Stimulated activated CD8-positive, alpha-beta memory T cell treated with anti-CD3 and anti-CD28 coated beads, Interleukin-15, amount 100 ng/mL, for 48 hours (primary cell): ENCODE data around the gene ZNF783.
"Not testable (repeated sequence)": the region's sequence is repeated elsewhere in the genome, so short reads cannot be mapped to it uniquely, and the experiment has no call there.

ENCODE experiments used
- DNase-seq, 2 donors: peaks; one replicate each; pipeline ENCODE4 v3.0.0-alpha.2; 2020; ENCODE audit warnings: low read depth in 2 of 2

Gene ZNF783

DNA sequence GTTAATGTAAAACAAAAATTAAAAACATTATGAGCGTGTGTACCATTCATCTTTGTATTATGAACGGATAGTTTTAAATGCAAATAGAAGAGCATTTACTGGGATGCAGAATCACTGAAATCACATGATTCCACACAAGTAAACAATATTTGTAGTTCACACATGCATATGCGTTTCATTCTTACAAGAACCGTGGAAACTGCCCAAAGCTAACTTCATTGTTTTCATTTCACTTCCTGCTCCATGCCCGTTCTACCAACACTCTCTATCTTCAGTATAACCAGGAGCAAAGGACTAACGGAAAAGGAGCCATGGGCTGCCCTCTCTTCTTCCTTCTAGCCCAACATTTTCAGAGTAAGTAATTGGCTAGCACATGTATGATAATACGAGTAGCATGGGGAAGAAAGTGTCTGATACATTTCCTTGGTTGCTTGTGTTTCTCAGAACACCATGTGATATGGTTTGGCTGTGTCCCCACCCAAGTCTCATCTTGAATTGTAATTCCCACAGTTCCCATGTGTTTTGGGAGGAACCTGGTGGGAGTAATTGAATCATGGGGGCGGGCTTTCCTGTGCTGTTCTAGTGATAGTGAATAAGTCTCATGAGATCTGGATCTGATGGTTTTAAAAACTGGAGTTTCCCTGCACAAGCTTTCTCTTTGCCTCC is 38.8 kb downstream of the ZNF783 start:
- no peak for DNase-seq

- no peak for DNase-seq
These were observed 40.2 kb downstream of the ZNF783 start for GRCh38 chr7:149302222-149302621.

GRCh38 chr7:149302865-149303264 is 40.9 kb downstream of the ZNF783 start:
- DNase-seq: no peak

- DNase-seq: no peak
These were observed 42.0 kb downstream of the ZNF783 start for GRCh38 chr7:149304006-149304405.

GRCh38 chr7:149306854-149307253 is 44.9 kb downstream of the ZNF783 start:
- no peak for DNase-seq

GRCh38 chr7:149307775-149308501 is 45.9 kb downstream of the ZNF783 start:
- DNase-seq: no peak

DNA sequence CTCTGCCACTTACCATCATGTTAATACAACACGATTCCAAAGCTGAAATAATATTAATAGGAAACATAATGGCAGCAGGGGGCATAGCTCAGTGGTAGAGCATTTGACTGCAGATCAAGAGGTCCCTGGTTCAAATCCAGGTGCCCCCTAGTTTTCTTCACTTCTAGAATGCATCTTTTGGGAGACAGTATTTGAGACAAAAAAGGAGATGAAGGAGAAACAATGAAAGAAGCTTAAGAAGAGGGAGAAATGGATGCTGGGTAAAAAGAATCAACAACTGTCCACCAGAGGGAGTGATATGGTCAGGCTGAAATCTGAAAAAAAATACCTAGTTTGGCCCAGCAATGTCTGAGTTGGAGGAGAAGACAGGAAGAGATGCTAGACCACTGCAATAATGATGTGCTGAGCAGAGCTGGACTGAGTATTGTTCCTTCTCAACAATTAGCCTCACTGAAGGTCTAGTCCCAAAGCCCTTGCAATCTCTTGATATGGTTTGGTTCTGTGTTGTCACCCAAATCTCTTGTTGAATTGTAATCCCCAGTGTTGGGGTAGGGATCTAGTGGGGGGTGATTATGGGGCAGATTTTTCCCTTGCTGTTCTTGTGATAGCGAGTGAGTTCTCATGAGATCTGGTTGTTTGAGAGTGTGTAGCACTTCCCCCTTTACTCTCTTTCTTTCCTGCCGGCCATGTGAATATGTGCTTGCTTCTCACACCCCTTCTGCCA is 48.3 kb downstream of the ZNF783 start:
- no peak for DNase-seq

- no peak for DNase-seq
These were observed 49.1 kb downstream of the ZNF783 start for GRCh38 chr7:149310990-149311573.

- no peak for DNase-seq
These were observed 52.0 kb downstream of the ZNF783 start for GRCh38 chr7:149313981-149314380.

- DNase-seq: no peak
These were observed 54.6 kb downstream of the ZNF783 start for GRCh38 chr7:149316606-149317005.

DNA sequence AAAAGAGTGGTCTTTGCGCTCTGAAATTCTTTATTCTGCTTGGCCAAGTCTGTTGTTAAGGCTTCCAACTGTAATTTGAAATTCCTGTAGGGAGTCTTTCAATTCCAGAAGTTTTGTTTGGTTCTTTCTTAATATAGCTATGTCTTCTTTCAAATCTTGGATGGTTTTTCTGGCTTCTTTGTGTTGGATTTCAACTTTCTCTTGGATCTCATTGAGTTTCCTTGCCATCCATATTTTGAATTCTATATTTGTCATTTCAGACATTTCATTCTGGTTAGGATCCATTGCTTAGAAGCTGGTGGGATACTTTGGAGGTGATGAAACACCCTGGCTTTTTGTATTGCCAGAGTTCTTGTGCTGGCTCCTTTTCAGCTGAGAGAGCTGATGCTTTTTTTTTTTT is 55.5 kb downstream of the ZNF783 start:
- DNase-seq: no peak

DNA sequence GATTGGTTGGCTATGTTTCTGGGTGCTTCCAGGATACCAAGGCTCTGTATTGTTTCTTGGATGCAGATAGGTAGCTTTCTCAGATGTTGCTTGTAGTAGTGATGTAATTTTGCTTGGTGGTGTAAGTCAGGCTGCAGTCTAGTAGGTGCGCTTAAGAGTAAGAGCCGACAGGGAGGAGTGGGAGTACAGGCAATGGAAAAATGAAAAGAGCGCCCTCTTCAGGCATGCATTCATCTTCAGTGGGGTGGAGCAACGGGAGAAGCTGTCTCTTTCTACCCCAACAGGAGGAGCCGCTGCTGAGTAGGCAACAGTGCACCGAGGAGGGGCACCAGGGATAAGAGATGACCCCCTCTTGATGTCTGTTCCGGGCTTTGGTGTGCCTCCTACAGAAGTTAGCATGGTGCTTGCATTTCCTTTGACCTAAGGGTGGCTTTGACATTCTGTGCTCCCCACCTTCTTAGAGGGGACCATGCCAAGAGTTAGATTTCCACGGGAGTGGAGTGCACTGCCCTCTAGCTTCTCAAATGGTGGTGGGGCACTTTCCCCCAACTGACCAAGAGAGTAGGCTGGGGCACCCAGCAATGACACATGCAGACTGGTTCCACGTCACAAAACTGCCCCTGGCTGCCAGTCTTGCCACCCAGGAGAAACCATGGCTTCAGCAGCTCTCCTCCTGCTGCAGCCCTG is 56.1 kb downstream of the ZNF783 start:
- DNase-seq: no peak

DNA sequence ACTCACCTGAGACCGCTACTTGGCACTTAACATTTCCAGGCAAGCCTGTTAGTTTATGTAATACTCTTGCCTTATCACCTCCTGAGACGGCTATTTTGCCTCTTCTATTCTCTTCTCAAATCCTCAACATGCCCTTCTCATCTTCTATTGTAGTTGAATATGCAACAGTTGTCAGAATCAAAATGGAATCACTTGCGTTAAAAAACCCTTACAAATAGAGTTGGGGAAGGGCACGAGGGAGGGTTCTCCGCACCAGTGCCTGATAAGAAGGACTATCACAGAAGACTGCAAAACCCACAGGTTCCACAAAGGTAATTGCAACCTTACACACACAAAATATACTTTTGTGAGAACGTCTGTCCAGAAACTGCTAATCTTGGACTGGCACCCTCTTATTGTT is 57.4 kb downstream of the ZNF783 start:
- no peak for DNase-seq

- DNase-seq: no peak
These were observed 58.5 kb downstream of the ZNF783 start for GRCh38 chr7:149320313-149321124.

DNA sequence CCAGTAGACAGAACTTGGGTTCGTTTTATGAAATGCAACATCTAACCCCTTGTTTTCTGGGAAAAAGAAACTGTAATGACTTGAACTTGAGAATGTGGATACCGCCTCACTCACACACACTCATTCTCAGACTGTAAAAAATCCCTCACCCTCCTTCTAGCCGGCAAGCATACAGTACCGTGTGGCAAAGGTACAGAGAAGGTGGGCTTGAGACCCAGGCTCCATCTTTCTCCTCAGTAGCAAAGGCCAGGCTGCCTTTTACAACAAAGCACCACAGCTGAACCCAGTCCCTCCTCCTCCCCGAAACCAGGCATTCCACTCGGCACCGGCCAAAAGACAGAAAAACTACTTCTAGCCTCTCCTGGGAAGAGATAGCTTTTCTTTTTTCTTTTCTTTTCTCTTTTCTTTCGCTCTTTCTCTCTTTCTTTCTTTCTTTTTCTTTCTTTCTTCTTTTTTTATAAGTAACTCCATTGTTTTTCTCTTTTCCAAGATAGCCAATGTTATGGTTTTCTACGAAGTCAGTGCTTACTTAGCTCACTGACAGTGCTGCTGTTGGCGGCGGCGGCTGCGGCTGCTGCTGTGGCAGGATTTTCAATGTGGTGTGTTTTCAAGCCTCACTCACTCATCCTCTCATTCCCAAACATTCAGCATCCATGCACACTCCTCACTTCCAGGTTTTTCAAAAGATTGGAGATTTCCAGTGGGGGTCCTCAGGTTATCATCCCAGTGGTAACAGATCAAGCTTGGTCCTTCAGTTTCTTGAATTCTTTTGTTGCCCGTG is 59.3 kb downstream of the ZNF783 start:
- DNase-seq: not testable (repeated sequence)

- no peak for DNase-seq
These were observed 60.1 kb downstream of the ZNF783 start for GRCh38 chr7:149321978-149322541.

GRCh38 chr7:149322737-149323136 is 60.7 kb downstream of the ZNF783 start:
- no peak for DNase-seq

- DNase-seq: no peak
These were observed 63.3 kb downstream of the ZNF783 start for GRCh38 chr7:149325248-149325647.

GRCh38 chr7:149329265-149329664 is 67.3 kb downstream of the ZNF783 start:
- DNase-seq: no peak

DNA sequence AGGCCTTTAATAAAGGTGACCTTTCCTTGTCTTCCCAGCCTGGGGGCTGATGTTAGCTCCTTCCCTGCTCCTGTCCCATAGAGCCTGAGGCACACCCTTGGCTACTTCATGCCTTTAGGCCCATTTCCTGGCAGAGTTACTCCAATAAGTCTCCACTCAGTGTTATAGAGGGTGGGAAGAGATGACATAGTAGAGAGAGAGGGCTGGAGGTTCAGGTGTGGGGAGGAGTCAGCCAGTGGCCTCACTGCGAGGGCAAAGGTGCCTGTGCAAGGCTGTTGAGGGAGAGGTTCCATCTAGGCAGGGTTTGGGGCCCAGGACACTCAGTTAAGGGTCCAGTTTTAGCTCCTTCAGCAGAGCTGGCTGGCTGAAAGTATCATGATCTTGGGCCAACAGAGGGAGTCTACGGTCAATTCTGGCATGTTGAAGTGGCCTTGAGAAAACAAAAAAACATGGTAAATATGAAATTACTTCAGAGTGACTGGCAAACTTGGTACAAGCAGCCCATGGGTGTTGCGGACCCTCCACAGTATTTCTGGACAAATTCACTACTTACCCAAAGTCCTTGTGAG is 67.9 kb downstream of the ZNF783 start:
- no peak for DNase-seq
